ENCODE results near the gene ACACB. TPM values are rescaled to one million over a fixed set of nuclear protein-coding genes. Genes with fewer than 3 reads are reported as not detected.

Gene ACACB
- total RNA-seq, 1 donor from 2014 or later = 177 TPM

DNA sequence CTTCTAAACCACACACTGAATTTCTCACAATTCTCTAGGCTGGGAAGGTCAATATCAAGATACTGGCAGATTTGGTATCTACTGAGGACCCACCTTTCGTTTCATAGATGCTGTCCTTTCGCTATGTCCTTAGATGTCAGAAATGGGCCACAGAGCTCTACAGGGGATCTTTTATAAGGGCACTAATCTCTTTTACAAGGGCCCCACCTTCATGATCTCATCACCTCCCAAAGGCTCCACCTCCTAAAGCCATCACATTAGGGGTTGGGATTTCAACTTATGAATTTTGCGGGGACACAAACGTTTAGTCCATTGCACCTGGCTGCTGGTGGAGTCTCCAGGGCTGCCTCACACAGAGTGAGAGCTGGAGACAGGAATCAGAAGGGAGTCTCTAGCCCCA, 79.9 kb downstream of the ACACB start:
- intact Hi-C loops (cut with micrococcal nuclease) = no loop called here

DNA sequence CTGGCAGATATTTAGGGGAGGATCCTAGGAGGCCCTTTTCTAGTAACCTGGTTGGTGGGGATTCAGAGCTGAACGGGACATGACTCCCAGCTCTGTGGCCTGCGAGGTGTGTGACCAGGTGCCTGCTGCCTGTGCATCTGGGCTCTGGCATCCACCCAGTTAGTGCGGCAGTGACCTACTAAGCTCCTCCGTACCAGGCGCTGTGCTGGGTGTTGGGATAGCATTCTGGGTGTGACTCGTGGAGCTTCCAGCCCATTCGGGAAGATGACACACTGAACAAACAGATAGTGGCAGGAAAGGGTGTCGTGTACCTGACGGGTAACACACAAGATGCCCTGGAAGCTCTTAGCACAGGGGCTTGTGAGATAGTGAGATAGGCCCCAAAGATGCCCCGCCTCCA, 80.9 kb downstream of the ACACB start:
- intact Hi-C loops (cut with micrococcal nuclease) = no loop called here
- no peak for DNase-seq
- ATAC-seq = no peak

More for the DNA sequence above, 79.9 kb downstream of the ACACB start:
- no peak for DNase-seq
- no peak for ATAC-seq

DNA sequence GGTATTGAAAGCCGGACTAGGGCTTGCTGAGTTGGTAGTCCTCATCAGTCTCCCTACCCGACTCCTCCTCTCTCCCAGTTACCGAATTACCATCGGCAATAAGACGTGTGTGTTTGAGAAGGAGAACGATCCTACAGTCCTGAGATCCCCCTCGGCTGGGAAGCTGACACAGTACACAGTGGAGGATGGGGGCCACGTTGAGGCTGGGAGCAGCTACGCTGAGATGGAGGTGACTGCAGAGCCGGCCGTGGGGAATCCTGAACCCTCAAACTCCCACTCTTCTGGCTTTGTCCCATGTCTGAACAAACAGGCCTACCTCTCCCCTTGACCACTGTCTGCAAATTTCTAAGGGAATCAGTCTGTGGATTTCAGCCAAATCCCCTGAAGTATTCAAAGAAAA, 82.9 kb downstream of the ACACB start:
- intact Hi-C loops (cut with micrococcal nuclease) = no loop called here
- ATAC-seq = no peak
- DNase-seq = no peak

DNA sequence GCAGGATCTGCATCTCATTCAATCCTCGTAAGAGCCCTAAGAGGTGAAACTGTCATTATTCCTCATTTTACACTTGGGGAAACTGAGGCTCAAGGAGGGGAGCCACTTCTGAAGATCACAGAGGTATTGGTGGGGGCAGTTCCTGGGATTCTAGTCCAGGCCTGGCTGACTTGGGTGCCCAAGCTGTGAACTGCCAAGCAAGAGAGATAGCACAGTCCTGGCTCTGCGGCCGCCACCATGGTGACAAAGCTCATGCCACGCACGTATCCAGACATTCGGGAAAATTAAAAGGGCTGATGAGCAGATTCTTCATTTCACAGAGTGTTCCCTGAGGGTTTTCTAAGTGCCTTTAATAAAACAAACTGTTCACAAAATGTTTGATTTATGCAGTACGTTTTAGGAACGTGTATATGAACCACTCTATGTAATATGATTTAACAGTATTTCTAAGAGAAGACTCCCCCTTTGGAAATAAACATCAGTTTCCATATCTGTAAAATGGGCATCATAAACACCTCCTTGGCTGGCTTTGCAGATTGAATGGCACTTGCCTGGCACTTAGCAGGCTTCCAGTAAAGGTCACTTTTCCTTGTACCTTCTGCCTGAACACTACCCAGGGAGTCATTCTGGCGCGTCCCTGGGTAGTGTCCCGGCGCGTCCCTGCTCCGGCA, 84.6 kb downstream of the ACACB start:
- ATAC-seq = no peak
- intact Hi-C loops (cut with micrococcal nuclease) = no loop called here
- no peak for DNase-seq

DNA sequence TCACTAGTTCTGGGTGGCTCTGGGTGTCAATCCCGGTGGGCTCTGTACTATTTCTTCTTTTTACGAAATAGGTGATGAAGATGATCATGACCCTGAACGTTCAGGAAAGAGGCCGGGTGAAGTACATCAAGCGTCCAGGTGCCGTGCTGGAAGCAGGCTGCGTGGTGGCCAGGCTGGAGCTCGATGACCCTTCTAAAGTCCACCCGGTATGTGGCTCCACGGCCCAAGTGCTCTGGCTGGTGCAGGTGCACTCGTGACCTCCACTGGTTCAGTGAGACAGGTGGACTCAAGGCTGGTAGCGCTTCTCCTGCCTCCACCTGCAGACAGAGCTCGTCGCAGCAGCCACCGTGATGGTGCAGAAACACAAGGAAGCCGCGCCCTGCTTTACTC, 85.1 kb downstream of the ACACB start:
- ATAC-seq = no peak
- DNase-seq = no peak
- intact Hi-C loops (cut with micrococcal nuclease) = no loop called here

DNA sequence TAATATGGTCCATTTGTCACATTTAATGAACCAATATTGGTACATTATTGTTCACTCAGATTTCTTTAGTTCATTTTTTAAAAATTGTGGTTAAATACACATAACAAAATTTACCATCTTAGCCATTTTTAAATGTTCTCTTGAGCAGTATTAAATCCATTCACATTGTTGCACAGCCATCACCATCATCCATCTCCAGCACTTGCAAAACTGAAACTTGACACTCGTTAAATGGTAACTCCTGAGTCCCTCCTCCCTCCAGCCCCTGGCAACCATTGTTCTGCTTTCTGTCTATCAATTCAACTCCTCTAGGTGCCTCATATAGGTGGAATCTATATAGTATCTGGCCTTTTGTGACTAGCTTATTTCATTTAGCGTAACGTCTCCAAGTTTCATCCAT, 86.4 kb downstream of the ACACB start:
- intact Hi-C loops (cut with micrococcal nuclease) = no loop called here
- no peak for DNase-seq

DNA sequence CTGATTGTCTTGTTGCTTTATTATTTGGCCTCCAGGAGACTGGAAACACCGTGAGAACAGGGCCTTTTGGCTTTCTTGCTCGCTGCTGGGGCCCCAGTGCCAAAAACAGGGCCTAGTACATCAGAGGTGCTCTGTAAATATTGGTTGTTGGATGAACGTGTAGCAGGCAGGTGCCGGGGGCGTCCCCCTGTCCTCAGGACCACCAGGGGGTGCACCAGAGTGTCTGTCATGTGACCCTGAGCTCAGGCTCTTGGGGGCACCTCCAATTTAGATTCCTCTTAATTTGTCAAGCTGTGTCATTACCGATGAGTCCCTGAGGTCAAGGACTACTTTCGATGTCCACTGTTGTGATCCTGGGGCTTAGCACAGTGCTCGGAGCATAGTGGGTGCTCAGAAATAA, 87.1 kb downstream of the ACACB start:
- DNase-seq = no peak
- no peak for ATAC-seq
- intact Hi-C loops (cut with micrococcal nuclease) = no loop called here

More for the DNA sequence above, 86.4 kb downstream of the ACACB start:
- ATAC-seq = no peak

DNA sequence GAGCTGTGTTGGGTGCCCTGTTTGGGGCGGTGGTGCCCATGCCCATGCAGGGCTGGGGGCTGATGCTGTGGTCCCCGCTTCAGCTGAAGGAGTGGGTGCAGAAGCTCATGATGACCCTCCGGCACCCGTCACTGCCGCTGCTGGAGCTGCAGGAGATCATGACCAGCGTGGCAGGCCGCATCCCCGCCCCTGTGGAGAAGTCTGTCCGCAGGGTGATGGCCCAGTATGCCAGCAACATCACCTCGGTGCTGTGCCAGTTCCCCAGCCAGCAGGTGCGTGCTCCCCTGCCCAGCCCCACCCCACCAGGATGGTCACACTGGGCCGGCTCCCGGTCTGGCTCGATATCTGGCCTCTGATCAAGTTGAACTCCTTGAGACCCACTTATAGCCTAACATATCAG, 92.7 kb downstream of the ACACB start:
- intact Hi-C loops (cut with micrococcal nuclease) = no loop called here
- no peak for DNase-seq
- peak; percentile 8 for ATAC-seq

DNA sequence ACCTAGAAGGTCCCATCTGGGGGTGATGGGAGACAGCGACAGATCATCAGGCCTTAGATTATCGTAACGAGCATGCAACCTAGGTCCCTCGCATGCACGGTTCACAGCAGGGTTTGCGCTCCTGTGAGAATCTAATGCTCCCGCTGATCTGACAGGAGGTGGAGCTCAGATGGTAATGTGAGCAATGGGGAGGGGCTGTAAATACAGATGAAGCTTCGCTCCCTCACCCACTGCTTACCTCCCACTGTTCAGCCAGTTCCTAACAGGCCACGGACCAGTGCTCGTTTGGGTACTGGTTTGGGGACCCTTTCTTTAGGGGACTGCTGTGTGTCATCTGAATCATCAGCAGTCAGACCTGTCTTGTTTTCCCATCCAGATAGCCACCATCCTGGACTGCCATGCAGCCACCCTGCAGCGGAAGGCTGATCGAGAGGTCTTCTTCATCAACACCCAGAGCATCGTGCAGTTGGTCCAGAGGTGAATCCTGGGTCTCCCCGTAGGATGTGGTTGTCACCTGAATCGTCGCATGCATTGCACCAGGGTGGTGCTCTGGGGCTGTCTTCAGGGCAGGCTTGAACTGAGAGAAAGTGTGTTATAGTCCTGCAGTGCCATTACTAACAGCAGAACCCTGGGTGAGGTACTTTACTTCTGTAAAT, 96.2 kb downstream of the ACACB start:
- ATAC-seq (no peak), DNase-seq (no peak)
- intact Hi-C loops (cut with micrococcal nuclease) = no loop called here

DNA sequence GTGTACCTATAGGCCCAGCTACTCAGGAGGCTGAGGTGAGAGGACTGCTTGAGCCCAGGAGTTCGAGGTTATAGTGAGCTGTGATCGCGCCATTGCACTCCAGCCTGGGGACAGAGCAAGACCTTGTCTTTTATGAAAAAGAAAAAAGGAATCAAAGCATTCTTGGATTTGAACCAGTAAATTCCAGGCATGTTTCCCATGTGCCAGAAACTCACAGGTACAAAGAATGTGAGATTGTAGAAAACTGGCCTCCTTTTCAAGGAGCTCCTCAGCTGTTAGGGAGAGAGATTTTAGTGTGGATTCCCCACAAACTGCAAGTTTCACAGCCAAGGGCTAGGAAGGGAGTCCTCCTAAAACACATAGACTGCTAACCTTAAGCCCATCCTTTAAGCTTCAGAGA, 97.7 kb downstream of the ACACB start:
- ATAC-seq (no peak), DNase-seq (no peak)
- intact Hi-C loops (cut with micrococcal nuclease) = no loop called here

DNA sequence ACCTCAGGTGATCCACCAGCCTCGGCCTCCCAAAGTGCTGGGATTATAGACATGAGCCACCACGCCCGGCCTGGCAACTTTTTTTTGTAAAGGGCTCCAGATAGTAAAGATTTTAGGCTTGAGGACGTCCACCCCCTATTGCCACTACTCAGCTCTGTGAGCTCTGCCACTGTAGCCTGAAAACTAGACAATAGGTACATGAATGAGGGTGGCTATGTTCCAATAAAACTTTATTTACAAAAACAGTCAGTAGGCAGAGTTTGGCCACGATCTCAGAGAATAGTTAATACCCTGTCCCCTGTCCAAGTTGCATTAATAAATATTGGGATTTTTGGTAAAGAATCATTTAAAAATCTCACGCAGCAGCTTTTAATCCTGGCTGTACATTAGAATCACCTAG, 102.6 kb downstream of the ACACB start:
- ATAC-seq = no peak
- no peak for DNase-seq
- intact Hi-C loops (cut with micrococcal nuclease) = no loop called here

DNA sequence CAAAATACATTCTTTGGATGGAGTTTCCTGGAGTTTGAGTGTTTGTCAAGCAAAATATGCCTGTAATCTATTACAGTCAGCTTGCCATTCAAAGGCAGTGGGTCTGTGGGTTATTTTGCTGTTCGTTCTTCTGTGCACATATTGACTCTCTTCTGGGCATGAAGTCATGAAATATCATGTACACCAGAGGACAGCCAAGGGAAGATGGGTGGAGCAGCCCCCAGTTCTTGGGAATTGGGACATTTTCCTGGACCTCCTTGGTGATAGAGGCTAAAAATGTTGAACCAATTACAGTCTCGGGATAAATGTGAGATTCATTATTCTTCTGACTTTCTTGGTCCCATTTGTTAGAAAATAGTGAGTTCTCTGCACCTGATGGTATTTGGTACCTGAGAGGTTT, 103.6 kb downstream of the ACACB start:
- intact Hi-C loops (cut with micrococcal nuclease) = loop anchor here (10.0 kb wide), 1 partner anchor 45 kb away; no protein-coding TSS in a partner anchor
- no peak for DNase-seq
- no peak for ATAC-seq

DNA sequence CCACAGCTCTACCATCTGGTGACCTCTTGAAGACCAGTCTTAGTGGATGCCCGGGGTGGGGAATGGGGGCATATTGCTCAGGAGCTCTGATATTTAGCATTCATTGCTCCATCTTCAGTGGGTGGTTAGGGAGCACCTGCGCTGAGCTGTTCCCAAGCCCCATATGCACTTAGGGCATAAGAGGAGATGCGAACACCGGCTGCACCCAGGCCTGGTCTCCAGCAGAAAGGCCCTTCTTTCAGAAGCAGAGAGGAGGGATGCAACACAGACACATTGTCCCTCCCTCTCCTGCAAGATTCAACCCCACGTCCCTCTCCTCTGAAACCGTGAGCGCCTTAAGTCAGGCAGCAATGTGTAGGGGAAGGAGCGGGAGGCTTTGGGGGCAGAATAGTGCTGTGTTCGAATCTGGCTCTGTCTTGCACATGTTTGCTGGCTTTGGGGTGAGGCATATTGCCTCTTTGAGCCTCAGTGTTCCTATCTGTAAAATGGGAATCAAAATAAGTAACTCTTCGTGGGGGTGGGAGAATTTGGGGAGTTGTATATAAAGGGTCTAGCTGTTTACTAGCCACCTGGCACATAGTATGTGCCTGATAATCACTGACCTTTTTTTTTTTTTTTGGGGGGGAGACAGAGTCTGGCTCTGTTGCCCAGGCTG, 105.0 kb downstream of the ACACB start:
- ATAC-seq (no peak), DNase-seq (no peak)
- intact Hi-C loops (cut with micrococcal nuclease) = loop anchor here (10.0 kb wide), 1 partner anchor 47 kb away; no protein-coding TSS in a partner anchor

DNA sequence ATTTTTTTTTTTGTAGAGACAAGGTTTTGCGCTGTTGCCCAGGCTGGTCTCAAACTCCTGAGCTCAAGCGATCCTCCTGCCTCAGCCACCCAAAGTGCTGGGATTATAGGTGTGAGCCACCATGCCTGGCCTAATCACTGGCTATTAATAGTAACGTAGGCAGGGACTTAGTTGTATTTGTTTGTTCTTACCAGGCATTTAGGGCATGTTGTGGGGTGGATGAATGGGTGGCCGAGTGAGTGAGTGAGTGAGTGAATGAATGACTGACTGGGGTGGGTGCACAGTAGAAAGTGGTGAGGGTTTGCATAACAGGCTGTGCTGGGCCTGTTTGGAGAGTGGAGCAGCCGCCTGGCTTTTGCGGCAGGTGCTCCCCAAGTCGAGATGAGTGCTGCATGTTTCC, 105.7 kb downstream of the ACACB start:
- ATAC-seq = peak; percentile 64
- intact Hi-C loops (cut with micrococcal nuclease) = loop anchor here (10.0 kb wide), 1 partner anchor 47 kb away; no protein-coding TSS in a partner anchor

DNA sequence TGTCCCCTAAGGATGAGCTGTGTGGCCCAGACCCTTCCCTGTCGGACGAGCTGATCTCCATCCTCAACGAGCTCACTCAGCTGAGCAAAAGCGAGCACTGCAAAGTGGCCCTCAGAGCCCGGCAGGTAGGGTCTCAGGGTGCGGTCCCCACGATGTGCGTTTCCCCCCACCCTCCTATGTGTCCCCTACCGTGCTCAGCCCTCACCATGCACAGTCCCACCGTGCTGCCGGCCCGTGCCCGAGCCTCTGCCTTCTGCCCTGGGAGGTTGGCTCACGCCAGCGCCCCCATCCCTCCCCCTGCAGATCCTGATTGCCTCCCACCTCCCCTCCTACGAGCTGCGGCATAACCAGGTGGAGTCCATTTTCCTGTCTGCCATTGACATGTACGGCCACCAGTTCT, 106.1 kb downstream of the ACACB start:
- intact Hi-C loops (cut with micrococcal nuclease) = loop anchor here (10.0 kb wide), 1 partner anchor 48 kb away; no protein-coding TSS in a partner anchor
- ATAC-seq (peak; percentile 13), DNase-seq (no peak)

More for the DNA sequence above, 105.7 kb downstream of the ACACB start:
- DNase-seq = no peak

DNA sequence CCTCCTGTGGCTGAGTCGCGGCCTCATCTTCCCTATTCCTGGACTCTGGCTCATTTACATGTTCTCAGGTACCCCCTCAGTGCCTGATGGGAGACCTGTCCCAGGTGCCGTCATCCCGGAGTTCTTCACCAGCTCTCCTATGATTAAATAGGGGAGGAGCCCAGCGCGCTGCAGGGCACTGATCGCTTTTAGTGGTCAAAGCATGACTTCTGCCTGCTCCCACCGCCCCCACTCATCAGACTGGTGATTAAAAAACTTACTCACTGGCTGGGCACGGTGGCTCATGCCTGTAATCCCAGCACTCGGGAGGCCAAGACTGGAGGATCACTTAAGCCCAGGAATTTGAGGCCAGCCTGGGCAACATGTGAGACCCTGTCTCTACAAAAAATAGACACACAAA, 106.8 kb downstream of the ACACB start:
- DNase-seq (no peak), ATAC-seq (no peak)
- intact Hi-C loops (cut with micrococcal nuclease) = loop anchor here (10.0 kb wide), 1 partner anchor 48 kb away; no protein-coding TSS in a partner anchor

DNA sequence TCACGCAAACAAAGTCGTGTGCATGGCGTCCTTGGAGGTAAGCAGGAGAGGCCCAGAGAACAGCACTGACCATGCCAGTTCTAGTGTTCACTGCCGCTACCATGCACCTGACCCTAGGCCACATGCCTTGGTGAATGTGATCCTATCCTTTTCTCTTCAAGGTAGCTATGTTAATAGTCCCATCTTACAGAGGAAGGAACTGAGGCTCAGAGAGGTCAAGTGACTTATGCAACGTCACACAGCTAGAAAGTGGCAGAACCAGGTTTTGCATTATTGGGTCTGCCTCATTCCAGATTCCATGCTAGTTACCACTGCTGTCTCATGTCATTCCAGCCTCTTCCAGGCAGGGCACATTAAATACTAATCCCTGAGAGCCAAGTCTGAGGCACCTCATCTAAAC, 107.5 kb downstream of the ACACB start:
- intact Hi-C loops (cut with micrococcal nuclease) = loop anchor here (10.0 kb wide), 1 partner anchor 49 kb away; no protein-coding TSS in a partner anchor
- ATAC-seq = no peak
- DNase-seq = no peak

DNA sequence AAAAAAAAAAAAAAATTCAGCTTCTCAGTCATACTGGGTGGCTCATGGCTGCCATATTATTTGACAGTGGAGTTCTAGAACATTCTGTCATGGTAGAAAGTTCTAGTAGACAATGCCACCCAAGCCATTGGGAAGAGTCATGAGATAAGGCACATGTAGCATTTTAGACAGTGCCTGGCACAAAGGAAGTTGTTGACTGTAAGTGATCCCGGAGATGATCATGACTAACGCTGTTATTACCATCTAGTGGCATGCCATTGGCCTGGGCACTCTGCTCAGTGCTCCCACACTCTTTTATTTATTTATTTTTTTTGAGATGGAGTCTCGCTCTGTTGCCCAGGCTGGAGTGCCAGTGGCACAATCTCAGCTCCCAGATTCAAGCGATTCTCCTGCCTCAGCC, 112.3 kb downstream of the ACACB start:
- intact Hi-C loops (cut with micrococcal nuclease) = loop anchor here (10.0 kb wide), 1 partner anchor 54 kb away; no protein-coding TSS in a partner anchor
- DNase-seq (no peak), ATAC-seq (no peak)

DNA sequence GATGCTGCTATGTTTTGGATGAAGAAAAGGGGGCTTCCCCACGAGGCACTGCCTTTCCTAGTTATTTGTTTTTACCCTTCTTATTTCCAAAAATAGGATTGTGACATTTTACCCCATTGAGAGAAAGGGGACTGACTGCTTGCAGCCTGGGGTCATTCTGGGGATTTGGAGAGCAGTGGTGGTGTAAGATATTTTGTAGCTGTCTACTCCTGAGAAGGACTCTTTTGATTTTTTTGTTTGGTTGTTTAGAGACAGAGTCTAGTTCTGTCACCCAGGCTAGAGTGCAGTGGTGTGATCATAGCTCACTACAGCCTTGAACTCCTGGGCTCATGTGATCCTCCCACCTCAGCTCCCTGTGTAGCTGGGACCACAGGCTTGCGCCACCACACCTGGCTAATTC, 113.8 kb downstream of the ACACB start:
- DNase-seq (no peak), ATAC-seq (no peak)
- intact Hi-C loops (cut with micrococcal nuclease) = no loop called here

DNA sequence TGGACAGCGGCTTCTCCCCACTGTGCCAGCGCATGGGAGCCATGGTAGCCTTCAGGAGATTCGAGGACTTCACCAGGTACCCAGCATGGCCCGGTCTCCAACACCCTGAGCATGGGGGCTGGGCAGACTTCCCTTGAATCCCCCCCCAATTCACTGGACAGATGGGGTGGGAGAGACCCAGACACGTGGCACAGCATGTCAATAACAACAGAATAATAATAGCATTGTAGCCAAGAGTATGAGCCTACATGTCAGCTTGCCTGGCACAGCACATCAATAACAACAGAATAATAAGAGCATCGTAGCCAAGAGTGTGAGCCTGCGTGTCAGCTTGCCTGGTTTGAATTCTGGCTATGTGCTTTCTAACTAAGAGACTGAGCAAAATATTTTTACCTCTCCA, 116.3 kb downstream of the ACACB start:
- no peak for ATAC-seq
- intact Hi-C loops (cut with micrococcal nuclease) = no loop called here
- no peak for DNase-seq

Data from left ventricle myocardium superior (tissue), 1 donor.